Panc1 (cell line): ENCODE results near the gene AP3B2. TPM values are rescaled to one million over a fixed set of nuclear protein-coding genes. Genes with fewer than 3 reads are reported as not detected.

Experiments
- ATAC-seq: fragments of 200-7000 bp; cut with Tn5 transposase; 2 replicates; pipeline ENCODE4 v1.9.1; 2020; ENCODE audit warnings: mild to moderate bottlenecking, moderate library complexity
- BruUV-seq: library from RNA; stranded (reverse); fragments of 400-500 nt; replicated peaks from 2 replicates; lab custom pipeline; 2021; lab: Mats Ljungman, UMichigan
- CTCF ChIA-PET: fragments of 300-600 bp; sonication (Branson Sonifier 250); formaldehyde crosslinking; loops from one replicate; lab custom pipeline; 2022; ENCODE audit warnings: antibody characterized with exemption; lab: Charles Lee
- POLR2A ChIA-PET: fragments of 300-600 bp; sonication (Branson Sonifier 250); formaldehyde crosslinking; loops from one replicate; lab custom pipeline; 2022; ENCODE audit warnings: antibody characterized with exemption; lab: Charles Lee
- DNase-seq: peaks from one replicate; pipeline ENCODE4 v3.0.0-alpha.2; 2010; ENCODE audit warnings: low read depth, low spot score
- H3K27ac ChIP-seq: 2 replicates; pipeline ENCODE4 v1.5.1; 2011; ENCODE audit warnings: mild to moderate bottlenecking, low read length, inconsistent platforms
- H3K27me3 ChIP-seq: fragments of 200-500 bp; sonication (Bioruptor generic); 2 replicates; pipeline ENCODE4 v1.6.0; 2014; ENCODE audit warnings: low read length, inconsistent platforms; ENCODE audit not compliant: control insufficient read depth, insufficient read depth
- H3K36me3 ChIP-seq: fragments of 200-500 bp; sonication (Bioruptor generic); 2 replicates; pipeline ENCODE4 v1.5.1; 2014; ENCODE audit warnings: inconsistent platforms, mild to moderate bottlenecking, low read length, moderate library complexity; ENCODE audit not compliant: control insufficient read depth, insufficient read depth
- H3K4me1 ChIP-seq: 2 replicates; pipeline ENCODE4 v1.5.1; 2011; ENCODE audit warnings: inconsistent platforms, mild to moderate bottlenecking, low read length, moderate library complexity; ENCODE audit not compliant: control insufficient read depth, insufficient read depth
- H3K4me3 ChIP-seq, 2 experiments: 2 replicates each; pipeline ENCODE4 v1.5.1; 2011 to 2012; ENCODE audit warnings: low read depth in 2 of 2, low read length in 2 of 2, mild to moderate bottlenecking in 2 of 2, inconsistent platforms in 1 of 2, moderate library complexity in 1 of 2
- H3K9me3 ChIP-seq: fragments of 200-500 bp; sonication (Bioruptor generic); 2 replicates; pipeline ENCODE4 v1.5.1; 2014; ENCODE audit warnings: low read depth, mild to moderate bottlenecking, inconsistent platforms, low read length, moderate library complexity; ENCODE audit not compliant: control insufficient read depth, insufficient read depth
- CTCF ChIP-seq: fragments of 450-650 bp; IDR thresholded peaks from 2 replicates; pipeline ENCODE4 v1.5.1; 2017; ENCODE audit warnings: mild to moderate bottlenecking
- POLR2AphosphoS5 ChIP-seq: IDR thresholded peaks from 2 replicates; pipeline ENCODE4 v1.6.1; 2012; ENCODE audit warnings: mild to moderate bottlenecking, low read depth, low read length, moderate library complexity
- SIN3A ChIP-seq: IDR thresholded peaks from 2 replicates; pipeline ENCODE4 v1.6.1; 2012; ENCODE audit warnings: low read depth, mild to moderate bottlenecking, low read length, moderate library complexity, borderline replicate concordance; ENCODE audit not compliant: insufficient read depth
- TCF7L2 ChIP-seq: IDR thresholded peaks from 2 replicates; pipeline ENCODE4 v1.6.1; 2011; ENCODE audit warnings: mild to moderate bottlenecking, low read depth, low read length, inconsistent platforms
- in situ Hi-C: cut with HindIII; loops from 2 replicates; pipeline ENCODE4 v1.10.0; 2016; ENCODE audit warnings: low sequenced_read_pairs, low pct_unique_long_range_greater_than_20kb
- intact Hi-C: fragments of 100-400 bp; cut with micrococcal nuclease; formaldehyde crosslinking; loops from one replicate; pipeline ENCODE4 v1.10.0; 2022; ENCODE audit not compliant: unreplicated experiment
- total RNA-seq: library from RNA; stranded (reverse); gene quantifications from one replicate; pipeline ENCODE4 v1.2.1, GENCODE V29; 2021; ENCODE audit not compliant: unreplicated experiment
- TF ChIP-seq, protein P1 (sequence below), 2 experiments: IDR thresholded peaks; 2 replicates each; pipeline ENCODE4 v1.6.1; 2011 to 2012; ENCODE audit warnings: low read depth in 2 of 2, control low read depth in 1 of 2, low read length in 1 of 2, mild to moderate bottlenecking in 1 of 2, moderate library complexity in 1 of 2; ENCODE audit not compliant: insufficient read depth in 1 of 2

AP3B2 gene
- total RNA-seq, 1 experiment from 2014 or later = 0.95 TPM

- Histone ChIP-seq H3K4me3 (no peak overlapping the region), H3K9me3 (no peaks in the 10 kb centered on the region), H3K27ac (no peak overlapping the region), H3K36me3 (no peaks in the 10 kb centered on the region), H3K4me1 (peaks cover 25% of the 10 kb centered on the region), H3K27me3 (no peaks in the 10 kb centered on the region)
- no TSS peak for BruUV-seq
- ATAC-seq = no peak
- ChIA-PET POLR2A (no interaction called here), CTCF (no interaction called here)
- DNase-seq = no peak
- in situ Hi-C loops (no loop called here), intact Hi-C loops (no loop called here)
- TF ChIP-seq TCF7L2 (no peak), POLR2AphosphoS5 (no peak)
These were observed 60.3 kb downstream of the AP3B2 start for GRCh38 chr15:82649226-82649999.

DNA sequence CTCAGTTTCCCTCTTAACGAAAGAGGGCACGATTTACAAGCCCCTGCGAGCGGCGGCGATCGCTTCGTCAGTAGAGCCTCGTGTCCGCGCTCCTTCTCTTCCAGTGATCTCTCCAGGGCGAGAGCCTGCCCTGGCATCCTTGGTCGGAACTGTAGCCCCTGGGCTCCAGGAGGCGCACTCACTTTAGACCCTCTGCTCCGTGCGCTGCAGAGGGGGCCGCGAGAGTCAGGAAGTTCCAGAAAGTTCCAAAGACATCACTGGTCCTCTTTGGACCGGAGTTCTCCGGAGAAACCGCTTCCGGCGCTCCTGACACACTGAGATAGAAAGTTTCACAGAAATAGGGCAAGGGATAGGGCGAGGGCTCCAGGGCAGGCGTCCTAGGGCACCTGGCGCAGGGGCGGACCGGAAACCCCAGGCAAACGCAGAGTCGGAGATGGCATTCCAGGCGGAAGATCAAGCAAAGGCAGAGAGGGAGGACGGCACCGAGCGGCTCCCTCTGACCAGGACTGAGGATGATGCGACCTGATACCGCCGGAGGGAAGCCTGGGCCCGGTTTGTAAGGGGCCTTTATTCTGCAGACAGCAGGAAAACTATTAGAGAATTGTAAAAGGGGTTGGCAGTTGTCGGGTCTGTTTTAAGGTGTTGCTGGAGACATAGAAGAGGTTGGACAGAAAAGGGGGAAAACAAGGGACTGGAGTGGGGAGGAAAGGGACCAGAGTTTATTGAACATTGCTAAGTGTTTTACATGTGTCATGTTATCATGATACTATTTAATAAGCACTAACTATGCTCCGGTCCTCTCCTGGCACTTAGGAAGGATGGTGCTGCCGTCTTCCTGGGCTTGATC lies 61.2 kb downstream of the AP3B2 start:
- no peaks in the 10 kb centered on the region for H3K27me3 ChIP-seq
- peak overlapping the region; percentile 48; the same call in 1 of the 2 replicates for H3K27ac ChIP-seq
- H3K36me3 ChIP-seq = no peaks in the 10 kb centered on the region
- H3K9me3 ChIP-seq = no peaks in the 10 kb centered on the region
- ChIA-PET POLR2A (no interaction called here), CTCF (no interaction called here)
- in situ Hi-C loops = no loop called here
- peaks cover 33% of the 10 kb centered on the region for H3K4me1 ChIP-seq
- no peak for ATAC-seq
- TF ChIP-seq POLR2AphosphoS5 = no peak
- no peak for TF ChIP-seq SIN3A
- TF ChIP-seq, protein P1, sequence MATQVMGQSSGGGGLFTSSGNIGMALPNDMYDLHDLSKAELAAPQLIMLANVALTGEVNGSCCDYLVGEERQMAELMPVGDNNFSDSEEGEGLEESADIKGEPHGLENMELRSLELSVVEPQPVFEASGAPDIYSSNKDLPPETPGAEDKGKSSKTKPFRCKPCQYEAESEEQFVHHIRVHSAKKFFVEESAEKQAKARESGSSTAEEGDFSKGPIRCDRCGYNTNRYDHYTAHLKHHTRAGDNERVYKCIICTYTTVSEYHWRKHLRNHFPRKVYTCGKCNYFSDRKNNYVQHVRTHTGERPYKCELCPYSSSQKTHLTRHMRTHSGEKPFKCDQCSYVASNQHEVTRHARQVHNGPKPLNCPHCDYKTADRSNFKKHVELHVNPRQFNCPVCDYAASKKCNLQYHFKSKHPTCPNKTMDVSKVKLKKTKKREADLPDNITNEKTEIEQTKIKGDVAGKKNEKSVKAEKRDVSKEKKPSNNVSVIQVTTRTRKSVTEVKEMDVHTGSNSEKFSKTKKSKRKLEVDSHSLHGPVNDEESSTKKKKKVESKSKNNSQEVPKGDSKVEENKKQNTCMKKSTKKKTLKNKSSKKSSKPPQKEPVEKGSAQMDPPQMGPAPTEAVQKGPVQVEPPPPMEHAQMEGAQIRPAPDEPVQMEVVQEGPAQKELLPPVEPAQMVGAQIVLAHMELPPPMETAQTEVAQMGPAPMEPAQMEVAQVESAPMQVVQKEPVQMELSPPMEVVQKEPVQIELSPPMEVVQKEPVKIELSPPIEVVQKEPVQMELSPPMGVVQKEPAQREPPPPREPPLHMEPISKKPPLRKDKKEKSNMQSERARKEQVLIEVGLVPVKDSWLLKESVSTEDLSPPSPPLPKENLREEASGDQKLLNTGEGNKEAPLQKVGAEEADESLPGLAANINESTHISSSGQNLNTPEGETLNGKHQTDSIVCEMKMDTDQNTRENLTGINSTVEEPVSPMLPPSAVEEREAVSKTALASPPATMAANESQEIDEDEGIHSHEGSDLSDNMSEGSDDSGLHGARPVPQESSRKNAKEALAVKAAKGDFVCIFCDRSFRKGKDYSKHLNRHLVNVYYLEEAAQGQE (IDR thresholded peaks at IDR 0.05; ENCODE audit: insufficient read depth in 1 of 2, low read depth in 2 of 2, low read length in 1 of 2) = no peak
- no peak; the same call in 1 of the 2 replicates for TF ChIP-seq CTCF
- TF ChIP-seq TCF7L2 = no peak
- peak overlapping the region; percentile 51 to 57 for H3K4me3 ChIP-seq
- intact Hi-C loops = no loop called here
- no TSS peak for BruUV-seq
- DNase-seq = no peak
